Cortex of kidney (tissue), 1 donor: ENCODE results near the gene KCNQ1OT1.

Source experiments
- DNase-seq: peaks from one replicate; lab custom pipeline; 2025; lab: John Stamatoyannopoulos, UW

Gene KCNQ1OT1

DNA sequence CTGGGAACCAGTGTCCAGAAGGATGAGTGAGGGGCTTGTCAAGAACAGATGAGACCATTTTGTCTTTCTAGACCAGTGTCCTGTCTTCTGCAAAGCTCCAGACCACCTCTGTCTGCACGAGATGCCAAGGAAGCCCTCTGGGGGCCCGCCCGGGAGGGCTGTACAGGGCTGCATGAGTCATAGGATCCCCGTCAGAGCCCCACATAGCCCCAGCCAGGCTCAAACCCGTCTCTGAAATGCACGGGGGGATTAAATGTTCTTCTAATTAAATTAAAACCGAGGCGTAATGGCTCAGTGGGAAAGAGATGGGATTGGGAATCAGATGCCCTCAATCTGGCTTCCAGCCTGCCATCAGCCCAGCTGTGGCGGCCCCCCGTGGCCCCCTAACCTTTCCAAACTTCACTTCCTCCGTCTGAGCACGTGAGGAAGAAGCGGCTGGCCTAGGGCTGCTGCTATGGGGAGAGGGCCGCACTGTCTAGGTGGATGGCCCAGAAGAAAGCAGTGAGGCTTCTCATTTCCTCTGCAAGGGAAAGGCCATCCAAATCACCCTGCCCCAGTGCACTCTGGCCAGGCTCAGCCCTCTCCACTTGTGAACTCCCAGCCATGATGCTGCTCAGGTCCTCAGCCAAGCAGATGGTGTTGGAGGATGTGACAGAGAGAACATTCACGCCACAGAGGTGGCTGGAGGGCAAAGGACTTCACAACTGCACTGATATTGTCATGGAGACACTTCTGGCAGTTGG is 32.8 kb downstream of the KCNQ1OT1 start:
- no peak for DNase-seq

DNA sequence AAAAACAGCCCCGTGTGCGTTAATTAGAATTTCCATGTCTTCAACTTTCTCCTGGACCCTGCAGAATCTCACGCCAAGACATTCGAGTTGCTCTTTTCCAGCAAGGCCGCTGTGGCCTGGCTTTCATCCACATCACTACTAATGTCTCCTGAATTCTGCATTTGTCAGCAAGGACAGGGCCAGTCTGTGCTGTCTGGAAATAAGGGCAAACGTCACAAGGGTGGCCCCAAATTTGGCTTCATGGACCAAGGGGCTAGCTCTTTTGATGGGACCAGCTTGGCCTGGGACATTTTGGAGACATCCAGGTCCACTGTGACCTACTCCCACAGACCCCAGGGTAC is 33.4 kb downstream of the KCNQ1OT1 start:
- no peak for DNase-seq

DNA sequence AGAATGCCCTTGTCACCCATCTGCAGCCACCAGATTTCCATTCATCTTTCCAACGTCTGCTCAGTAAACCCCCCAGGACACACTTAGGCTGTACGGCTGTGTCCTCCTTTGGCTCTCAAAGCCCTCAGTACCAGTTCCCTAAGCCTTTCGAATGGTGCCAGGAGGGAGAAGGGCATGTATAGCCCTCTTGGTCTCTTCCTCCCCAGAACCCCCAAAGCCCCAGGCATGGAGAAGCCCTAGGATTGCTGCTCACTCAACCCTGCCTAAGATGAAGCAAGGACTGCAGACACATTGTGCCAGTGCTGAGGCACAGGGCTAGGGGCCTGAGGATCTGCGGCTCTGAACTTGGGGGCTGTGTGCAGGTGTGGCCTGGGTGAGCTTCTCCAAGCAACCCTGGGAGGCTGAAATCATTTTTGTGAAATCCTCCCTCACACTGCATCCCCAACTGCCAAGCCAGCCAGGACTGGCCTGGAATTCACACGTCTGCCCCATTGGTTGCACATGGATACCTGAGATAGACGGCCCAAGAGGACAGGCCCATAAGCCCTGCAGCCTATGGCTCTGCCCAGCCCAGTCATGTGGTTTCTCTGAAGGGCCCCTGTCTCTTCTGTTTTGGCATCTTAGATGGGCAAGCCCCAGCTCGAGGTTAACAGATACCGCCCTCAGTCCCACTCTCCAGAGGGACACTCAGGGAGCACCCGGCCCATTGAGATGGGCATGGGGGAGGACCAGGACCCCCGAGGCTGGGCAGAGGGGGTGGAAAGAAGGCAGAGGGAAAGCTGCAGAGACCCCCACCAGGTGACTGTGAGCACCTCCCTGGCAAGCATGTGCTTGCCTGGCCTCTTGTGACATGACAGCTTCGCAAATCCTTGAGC is 34.0 kb downstream of the KCNQ1OT1 start:
- no peak for DNase-seq

DNA sequence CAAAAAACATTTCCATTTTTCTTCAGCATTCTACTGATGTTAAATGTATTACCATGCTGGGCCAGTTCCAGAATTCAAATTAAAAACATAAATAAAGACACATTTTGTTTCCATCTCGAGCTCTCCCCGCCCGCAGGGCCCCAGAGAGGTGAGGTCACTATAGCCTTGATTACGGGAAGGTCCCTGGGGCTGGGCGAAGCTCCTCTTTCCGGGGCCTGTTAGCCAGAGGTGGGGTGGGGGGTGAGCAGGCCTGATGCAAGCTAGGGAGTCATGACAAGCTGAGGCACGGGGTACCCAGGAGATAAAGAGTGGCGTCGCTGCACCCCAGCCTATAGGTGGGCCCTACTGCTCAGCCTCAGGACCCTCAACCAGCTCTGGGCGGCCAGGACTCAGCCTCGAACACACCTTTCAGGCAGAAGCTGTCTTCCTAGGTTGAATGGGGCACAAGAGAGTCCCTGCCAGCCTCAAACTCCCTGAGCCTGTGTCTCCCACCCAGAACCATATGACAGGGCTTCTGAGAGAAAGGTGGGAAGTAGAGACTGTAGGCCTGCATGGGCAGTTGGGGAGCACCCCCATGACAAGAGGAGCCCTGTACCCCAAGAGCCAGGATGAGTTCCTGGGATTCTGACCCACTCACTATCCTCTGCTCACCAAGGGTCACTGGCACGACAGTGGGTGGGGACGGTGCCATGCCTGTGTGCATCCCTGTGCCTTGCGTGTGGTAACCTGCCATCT is 34.8 kb downstream of the KCNQ1OT1 start:
- DNase-seq = no peak

DNA sequence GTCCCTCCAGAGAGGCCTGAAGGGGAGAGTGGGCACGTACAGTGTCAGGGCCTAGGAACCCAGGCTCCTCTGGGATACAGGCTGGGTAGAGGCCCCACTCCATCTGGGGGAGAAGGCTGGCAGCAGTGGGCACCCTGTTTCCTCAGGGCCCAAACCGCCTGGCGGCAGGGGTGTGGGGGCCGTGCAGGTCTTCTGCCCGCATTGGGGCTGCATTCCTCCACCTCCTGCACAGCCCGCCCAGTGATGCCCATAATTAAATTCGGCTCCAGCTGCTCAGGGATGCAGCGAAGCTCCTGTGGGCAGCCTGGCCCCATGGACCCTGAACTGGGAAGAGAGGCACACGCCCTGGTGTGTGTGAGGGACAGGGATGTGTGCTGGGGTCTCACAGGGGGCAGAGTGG is 35.4 kb downstream of the KCNQ1OT1 start:
- DNase-seq = no peak

DNA sequence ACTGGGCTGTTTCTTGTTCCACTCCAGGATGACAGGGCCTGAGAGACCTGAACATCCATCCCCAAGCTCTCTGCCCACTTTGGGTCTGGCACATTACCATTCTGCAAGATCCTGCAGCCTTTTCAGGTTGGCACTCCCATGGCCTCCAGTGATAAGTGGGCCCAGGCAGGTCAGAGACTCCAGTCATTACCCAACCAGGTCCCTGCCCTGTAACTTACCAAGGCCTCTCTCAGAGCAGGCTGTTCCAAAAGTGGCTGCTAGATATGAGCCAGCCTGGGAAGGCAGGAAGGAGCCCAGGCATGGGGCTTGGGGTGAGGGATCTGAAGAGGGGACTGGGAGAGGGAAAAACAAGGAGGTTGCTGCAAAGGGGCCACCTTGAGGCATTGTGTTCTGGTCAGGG is 35.9 kb downstream of the KCNQ1OT1 start:
- DNase-seq = no peak

DNA sequence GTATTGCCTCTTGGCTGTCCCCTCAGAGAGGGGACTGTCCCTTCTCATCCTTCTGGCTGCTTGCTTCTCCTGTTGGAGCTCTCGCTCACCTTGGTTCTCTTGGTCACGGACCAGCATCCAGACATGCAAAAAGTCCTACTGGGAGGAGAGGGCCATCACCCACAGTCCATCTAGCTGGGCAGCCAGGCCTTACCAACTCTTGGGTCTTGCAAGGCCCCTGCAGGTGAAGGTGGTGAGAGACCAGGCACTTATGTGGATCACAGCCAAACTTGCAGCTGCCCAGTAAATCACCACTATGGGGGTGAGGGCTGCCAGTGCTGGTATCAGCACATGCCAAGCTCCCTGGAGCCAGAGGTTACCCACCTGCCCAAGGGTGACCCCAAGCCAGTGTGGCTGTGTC is 36.3 kb downstream of the KCNQ1OT1 start:
- no peak for DNase-seq

DNA sequence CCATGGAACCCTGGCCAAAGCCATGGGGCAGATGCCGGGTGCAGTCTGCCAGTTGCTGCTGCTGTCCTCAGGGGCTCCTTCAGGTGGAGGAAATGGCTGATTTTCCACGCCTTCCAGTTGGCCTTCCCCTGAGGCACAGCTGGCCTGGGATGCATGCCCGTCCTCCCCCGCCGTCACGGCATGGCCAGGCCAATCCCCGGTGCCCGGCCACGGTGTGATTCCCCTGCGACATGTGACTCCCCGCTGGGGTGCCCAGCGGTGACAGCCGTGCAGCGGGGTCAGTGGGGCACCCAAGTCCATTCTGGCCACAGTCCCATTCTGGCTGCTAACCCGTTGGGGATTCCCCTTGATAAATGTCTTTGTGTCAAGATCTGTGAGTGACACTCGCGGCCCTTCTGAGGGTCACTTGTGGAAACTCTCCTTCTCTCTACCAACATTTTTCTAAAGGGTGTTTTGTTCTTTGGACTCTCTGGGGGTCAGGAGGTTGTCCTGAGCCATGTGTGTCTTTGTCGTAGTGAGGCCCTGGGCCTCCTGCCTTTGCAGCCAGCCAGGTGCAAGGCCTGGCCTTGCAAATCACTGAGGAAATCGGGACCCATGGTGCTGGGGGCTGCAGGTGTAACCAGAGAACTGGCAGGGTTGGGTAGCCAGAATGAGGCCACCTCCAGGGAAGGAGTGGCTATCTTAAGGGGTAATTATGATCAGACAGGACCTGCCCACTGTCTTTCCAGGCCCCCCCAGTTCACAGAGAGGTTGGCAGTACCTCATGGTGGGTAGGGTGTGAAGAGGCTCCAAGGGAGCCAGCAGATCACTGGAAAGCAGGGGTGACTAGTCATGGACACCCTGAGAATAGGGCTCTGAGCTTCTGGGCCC is 37.1 kb downstream of the KCNQ1OT1 start:
- no peak for DNase-seq

DNA sequence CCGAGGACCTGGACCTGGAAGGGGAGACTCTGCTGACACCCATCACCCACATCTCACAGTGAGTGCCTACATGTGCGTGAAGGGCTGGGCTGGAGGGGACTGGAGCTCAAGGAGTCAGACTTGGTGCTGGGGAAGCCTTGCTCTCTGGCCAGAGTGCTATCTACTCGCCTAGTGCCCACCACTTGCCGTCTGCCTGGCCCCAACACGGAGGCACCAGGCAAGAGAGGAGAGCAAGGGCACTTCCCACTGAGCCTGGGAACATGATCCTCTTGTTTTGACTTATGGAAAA is 37.8 kb downstream of the KCNQ1OT1 start:
- no peak for DNase-seq

DNA sequence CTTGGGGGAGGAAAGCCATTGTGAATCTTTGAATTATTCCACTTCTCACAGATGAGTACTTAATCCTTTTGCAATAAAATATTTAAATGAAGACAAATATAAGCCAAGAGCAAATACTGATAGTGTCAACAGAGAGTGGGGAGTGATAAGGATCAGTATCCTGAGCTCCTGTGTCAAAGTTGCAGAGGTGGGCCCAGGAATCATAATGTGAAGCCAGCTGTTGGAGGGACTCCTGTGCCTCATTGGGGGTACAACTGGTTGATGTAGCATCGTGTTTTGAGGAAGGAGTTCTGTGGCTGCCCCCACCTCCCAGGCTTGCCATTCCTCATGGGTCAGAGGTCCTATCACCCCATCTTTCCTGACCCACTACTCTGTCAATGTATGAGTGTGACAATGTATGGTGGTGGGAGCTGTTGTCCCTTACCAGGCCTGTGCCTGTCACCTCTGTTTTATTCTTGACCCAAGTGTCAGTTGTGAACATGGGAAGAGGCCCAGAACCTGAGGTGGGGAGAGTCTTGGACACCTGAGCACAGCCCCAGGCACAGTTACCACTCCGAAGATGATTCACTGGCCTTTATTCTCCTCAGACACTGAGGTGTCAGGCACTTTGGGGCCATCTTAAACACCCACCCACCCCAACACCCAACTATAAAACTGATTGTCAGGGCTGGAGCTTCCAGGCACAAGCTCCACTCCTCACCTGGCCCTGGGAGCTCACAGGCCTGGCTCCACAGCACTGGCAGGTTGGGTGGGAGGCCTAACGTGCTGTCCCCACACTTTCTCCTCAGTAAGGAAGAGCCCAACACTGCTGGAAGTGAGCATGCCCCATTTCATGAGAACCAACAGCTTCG is 38.4 kb downstream of the KCNQ1OT1 start:
- DNase-seq = no peak

DNA sequence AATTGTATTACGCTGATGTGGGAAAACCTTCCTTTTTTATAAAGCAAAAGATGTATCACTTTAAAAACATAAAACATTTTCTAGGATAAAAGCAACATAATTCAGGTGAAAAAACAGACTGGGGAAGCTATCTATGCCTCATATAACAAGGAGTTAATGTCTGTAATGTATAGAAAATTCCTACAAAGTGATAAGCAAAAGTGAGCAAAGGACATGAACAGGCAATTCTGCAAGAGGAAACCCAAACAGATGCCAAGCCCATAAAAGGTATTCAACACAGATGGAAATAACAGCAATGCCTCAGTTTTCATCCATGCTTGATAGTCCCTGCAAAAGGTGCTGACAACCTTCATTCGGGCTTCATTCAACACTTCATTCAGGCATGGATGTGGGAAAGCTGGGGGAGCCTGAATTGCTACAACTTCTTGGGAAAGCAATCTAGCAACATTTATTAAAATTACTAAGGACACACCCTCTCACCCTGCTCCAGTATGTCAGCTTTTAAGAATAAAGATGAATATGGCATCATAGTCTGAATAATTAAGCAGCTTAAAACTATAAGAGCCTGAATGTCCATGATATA is 39.3 kb downstream of the KCNQ1OT1 start:
- DNase-seq = no peak

DNA sequence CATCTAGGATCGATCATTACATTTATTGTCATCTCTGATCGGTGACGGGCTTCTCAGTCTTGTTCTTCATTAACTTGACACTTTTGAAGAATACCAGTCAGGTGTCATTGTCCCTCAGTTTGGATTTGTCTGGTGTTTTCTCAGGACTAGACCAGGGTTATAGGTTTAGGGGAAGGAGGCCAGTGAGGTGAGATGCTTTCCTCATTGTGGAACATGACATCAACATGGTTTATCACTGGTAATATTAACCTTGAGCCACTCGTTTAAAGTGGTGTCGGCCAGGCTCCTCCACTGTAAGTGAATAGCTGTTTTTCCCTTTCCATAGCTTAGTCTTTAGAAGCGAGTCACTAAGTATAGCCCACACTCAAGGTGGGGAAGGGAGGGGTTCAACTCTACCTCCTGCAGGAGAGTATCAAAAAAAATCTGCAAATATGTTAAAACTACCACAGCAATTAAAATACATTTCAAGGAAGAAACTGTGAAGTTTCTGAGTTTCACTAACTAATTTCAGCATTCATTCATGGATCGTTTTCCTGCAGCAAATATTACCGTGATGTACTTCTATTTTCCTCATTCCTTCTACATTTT is 42.0 kb downstream of the KCNQ1OT1 start:
- no peak for DNase-seq

DNA sequence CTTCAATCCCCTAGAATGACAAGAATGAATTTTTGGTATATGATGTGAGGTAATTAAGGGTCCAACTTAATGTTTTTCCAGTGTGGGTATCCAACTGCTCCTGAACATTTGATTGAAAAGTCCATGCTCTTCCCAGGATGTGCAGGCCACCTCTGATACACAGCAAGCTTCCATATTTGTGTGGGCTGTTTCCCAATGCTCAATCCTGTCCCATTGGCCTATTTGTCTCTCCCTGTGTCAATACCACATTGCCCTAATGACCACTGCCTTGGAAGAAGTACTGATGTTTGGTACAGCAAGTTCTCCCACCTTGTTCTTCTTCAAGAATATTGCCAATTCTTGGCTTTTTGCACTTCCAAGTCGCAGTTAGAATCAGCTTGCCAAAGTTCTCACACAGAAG is 42.9 kb downstream of the KCNQ1OT1 start:
- DNase-seq = no peak

DNA sequence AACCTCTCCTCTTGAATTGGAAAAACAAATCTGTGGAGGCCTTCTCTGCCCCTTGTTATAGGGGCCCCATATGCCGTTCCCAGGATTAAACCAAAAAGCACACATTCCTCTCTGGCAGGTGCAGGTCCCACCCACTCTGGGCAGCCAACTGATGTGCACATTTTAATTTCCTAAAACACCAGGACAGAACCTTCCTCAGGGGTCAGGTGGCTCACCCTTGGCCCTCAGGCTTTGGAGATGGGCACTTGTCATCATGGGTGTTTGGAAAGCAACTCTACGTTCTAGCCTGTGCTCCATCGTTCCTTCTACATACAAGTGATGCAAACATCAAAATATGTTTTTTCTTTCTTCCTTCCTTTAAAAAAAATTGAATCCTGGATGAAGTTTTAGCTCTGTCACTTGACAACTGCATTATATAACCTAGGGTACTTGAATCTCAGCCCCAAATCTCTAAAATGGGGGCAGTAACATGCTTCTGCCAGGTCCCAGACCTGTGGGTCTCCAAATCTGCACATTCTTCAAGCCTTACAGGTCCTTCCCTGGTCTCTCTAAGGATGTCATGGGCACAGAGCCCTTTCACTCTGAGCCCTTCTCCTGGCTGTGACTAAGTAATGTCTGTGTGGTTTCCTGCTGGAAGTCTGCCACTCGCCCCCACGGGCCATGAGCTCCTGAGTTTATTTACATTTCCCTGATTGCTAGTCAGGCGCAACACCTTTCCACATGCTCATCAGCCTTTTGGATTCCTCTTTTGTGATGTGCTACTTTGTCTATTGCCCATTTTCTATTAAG is 43.8 kb downstream of the KCNQ1OT1 start:
- no peak for DNase-seq

DNA sequence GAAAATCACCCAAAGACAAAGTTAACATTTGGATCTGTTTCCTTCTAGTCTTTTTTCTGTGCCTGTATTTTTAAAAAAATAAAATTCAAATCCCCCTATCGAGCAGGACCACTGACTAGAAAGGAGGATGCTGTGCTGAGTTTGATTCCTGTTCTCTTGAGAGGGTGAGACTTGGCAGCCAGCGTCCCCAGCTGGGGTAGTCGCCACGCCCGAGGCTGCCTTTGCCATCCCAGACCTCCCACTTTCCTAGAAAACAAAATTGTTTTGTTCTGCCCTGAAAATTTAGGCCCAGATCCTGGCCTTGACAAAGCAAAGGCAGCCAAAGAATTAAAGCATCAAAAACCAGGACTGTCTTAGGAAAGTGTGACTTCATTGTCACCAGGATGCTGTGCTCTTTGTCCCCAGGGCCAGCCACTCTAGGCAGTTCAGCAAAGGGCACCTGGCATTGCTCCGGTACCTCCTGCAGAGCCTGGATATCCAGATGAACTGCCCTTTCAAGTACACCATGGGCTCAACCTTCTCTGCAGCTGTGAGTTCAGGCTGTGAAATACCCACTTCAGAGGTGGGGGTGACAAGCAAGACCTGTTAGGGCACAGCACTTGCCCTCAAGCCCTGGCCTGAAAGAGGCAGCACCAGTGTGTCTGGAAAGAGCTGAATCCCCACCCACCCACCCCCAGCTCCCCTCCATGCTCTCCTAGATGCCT is 44.6 kb downstream of the KCNQ1OT1 start:
- no peak for DNase-seq

DNA sequence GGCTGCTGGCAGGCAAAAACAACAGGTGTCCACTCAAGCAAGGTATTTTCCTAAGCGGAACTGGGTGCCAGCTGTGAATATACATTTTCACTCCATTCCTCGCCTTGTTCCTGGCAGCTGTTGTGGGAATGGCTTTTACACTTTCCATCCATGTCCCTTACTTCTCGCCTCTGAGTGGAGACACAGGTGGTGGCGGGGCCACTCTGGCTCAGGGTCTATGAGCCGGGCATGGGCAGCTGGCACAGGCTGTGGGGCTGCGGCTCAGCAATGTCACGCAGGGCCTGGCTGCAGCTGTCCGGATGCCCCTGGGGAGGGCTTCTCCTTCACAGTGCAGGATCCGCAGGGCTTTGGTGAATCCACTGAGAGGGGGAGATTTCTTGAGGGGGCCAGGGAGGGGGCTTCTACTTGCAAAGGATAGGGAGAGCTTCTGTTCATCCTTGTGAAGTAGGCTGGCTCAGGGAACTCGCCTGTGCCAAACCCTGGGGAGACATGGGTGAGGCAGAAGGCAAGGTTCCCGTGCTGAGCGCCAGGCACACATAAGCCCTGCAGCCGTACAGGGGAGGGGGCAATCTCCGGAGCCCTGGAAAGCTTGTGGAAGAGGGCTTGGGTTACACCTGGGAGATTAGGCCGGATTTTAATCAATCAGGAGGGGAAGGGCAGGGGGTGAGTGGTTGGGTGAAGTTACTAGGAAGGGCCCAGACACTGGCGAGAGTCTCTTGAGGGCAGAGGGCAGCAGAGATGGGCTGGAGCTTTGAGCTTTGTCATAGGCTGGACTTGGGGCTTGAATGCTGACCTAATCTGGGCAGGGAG is 45.7 kb downstream of the KCNQ1OT1 start:
- DNase-seq = no peak

DNA sequence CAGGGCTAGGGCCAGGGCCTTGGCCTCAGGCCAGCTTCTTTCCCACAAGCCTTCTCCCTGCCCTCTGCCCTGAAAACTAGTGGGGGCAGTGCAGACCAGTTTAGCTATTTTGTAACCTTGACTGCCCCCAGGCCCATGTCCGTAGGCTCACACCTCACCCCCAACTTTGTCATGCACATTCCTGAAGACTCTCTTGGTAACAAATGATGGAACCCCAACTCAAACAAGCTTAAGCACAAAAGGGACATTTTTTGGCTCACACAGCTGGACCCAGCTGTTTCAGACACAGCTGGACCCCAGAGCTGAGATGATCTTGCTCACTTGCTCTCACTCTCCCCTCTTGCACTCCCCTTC is 46.6 kb downstream of the KCNQ1OT1 start:
- DNase-seq = no peak
